ENCODE data around the gene BABAM2.

DNA sequence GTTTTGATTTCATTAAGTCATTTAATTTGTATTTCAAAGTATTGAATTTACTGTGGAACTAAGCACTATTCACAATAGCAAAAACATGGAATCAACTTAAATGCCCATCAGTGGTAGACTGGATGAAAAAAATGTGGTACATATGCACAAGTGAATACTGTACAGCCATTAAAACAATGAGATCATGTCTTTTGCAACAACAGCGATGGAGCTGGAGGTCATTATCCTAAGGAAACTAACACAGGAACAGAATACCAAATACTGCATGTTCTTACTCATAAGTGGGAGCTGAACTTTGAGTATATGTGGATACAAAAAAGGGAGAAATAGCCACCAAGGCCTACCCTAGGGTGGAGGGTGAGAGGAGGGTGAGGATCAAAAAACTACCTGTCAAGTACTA is 164.4 kb downstream of the BABAM2 start:
- TF ChIP-seq, protein P1, sequence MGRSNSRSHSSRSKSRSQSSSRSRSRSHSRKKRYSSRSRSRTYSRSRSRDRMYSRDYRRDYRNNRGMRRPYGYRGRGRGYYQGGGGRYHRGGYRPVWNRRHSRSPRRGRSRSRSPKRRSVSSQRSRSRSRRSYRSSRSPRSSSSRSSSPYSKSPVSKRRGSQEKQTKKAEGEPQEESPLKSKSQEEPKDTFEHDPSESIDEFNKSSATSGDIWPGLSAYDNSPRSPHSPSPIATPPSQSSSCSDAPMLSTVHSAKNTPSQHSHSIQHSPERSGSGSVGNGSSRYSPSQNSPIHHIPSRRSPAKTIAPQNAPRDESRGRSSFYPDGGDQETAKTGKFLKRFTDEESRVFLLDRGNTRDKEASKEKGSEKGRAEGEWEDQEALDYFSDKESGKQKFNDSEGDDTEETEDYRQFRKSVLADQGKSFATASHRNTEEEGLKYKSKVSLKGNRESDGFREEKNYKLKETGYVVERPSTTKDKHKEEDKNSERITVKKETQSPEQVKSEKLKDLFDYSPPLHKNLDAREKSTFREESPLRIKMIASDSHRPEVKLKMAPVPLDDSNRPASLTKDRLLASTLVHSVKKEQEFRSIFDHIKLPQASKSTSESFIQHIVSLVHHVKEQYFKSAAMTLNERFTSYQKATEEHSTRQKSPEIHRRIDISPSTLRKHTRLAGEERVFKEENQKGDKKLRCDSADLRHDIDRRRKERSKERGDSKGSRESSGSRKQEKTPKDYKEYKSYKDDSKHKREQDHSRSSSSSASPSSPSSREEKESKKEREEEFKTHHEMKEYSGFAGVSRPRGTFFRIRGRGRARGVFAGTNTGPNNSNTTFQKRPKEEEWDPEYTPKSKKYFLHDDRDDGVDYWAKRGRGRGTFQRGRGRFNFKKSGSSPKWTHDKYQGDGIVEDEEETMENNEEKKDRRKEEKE (IDR thresholded peaks at IDR 0.05), result no peak
- TF ChIP-seq, protein P2, sequence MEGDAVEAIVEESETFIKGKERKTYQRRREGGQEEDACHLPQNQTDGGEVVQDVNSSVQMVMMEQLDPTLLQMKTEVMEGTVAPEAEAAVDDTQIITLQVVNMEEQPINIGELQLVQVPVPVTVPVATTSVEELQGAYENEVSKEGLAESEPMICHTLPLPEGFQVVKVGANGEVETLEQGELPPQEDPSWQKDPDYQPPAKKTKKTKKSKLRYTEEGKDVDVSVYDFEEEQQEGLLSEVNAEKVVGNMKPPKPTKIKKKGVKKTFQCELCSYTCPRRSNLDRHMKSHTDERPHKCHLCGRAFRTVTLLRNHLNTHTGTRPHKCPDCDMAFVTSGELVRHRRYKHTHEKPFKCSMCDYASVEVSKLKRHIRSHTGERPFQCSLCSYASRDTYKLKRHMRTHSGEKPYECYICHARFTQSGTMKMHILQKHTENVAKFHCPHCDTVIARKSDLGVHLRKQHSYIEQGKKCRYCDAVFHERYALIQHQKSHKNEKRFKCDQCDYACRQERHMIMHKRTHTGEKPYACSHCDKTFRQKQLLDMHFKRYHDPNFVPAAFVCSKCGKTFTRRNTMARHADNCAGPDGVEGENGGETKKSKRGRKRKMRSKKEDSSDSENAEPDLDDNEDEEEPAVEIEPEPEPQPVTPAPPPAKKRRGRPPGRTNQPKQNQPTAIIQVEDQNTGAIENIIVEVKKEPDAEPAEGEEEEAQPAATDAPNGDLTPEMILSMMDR (IDR thresholded peaks at IDR 0.05 in 2 of 3, conservative IDR thresholded peaks at IDR 0.05 in 1 of 3; ENCODE audit: control insufficient read depth in 2 of 3, extremely low read depth in 1 of 3, insufficient read depth in 1 of 3, low read depth in 3 of 3, low read length in 3 of 3), result no peak
- TF ChIP-seq CBX3 (IDR thresholded peaks at IDR 0.05; ENCODE audit: borderline replicate concordance, low read depth) (no peak), POLR2A (IDR thresholded peaks at IDR 0.05; ENCODE audit: low read depth, low read length) (no peak), POLR2AphosphoS5 (IDR thresholded peaks at IDR 0.05; ENCODE audit: low read length) (no peak), PML (IDR thresholded peaks at IDR 0.05; ENCODE audit: low read length) (no peak), TCF12 (IDR thresholded peaks at IDR 0.05; ENCODE audit: low read depth, low read length) (no peak), SRF (IDR thresholded peaks at IDR 0.05; ENCODE audit: low read depth in 2 of 2, low read length in 2 of 2) (no peak), NFIC (IDR thresholded peaks at IDR 0.05; ENCODE audit: low read depth, low read length) (no peak), ZZZ3 (IDR thresholded peaks at IDR 0.05; ENCODE audit: control insufficient read depth, insufficient read length, low read depth) (no peak), CHD2 (IDR thresholded peaks at IDR 0.05; ENCODE audit: borderline replicate concordance, low read depth, low read length) (no peak)
- TF ChIP-seq, protein P3, sequence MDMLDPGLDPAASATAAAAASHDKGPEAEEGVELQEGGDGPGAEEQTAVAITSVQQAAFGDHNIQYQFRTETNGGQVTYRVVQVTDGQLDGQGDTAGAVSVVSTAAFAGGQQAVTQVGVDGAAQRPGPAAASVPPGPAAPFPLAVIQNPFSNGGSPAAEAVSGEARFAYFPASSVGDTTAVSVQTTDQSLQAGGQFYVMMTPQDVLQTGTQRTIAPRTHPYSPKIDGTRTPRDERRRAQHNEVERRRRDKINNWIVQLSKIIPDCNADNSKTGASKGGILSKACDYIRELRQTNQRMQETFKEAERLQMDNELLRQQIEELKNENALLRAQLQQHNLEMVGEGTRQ (IDR thresholded peaks at IDR 0.05; ENCODE audit: borderline replicate concordance, low read depth, low read length), result no peak
- TF ChIP-seq, protein P4, sequence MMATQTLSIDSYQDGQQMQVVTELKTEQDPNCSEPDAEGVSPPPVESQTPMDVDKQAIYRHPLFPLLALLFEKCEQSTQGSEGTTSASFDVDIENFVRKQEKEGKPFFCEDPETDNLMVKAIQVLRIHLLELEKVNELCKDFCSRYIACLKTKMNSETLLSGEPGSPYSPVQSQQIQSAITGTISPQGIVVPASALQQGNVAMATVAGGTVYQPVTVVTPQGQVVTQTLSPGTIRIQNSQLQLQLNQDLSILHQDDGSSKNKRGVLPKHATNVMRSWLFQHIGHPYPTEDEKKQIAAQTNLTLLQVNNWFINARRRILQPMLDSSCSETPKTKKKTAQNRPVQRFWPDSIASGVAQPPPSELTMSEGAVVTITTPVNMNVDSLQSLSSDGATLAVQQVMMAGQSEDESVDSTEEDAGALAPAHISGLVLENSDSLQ (IDR thresholded peaks at IDR 0.05), result no peak
- TF ChIP-seq, protein P5, sequence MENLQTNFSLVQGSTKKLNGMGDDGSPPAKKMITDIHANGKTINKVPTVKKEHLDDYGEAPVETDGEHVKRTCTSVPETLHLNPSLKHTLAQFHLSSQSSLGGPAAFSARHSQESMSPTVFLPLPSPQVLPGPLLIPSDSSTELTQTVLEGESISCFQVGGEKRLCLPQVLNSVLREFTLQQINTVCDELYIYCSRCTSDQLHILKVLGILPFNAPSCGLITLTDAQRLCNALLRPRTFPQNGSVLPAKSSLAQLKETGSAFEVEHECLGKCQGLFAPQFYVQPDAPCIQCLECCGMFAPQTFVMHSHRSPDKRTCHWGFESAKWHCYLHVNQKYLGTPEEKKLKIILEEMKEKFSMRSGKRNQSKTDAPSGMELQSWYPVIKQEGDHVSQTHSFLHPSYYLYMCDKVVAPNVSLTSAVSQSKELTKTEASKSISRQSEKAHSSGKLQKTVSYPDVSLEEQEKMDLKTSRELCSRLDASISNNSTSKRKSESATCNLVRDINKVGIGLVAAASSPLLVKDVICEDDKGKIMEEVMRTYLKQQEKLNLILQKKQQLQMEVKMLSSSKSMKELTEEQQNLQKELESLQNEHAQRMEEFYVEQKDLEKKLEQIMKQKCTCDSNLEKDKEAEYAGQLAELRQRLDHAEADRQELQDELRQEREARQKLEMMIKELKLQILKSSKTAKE (IDR thresholded peaks at IDR 0.05; ENCODE audit: low read depth, poor library complexity, severe bottlenecking), result no peak
